ENCODE data around the gene COL20A1. TPM values are rescaled to one million over a fixed set of nuclear protein-coding genes. Genes with fewer than 3 reads are reported as not detected.

COL20A1 gene
- total and polyA plus RNA-seq, 2 donors (not counting 1 experiment from before 2014, with no cell fraction given): not detected

DNA sequence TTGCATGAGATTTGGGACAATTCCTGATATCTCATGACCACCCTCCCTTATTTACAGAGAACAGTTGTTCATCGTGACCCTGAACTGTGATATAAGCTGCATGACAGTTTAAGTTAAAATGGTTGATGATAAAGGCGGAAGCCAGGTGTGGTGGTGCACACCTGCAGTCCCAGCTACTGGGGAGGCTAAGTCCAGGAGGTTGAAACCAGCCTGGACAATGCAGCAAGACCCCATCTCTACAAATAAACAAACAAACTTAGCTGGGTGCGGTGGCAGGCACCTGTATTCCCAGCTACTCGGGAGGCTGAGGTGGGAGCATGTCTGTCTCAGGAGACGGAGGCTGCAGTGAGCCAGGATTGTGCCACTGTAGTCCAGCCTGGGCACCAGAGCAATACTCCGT, 24.1 kb downstream of the COL20A1 start:
- DNase-seq (ENCODE audit: low read depth in 2 of 2): no peak
- H3K4me1 ChIP-seq (ENCODE audit: control insufficient read depth, extremely low read depth, insufficient read depth, low read length): no peaks in the 10 kb centered on the region

GRCh38 chr20:63317601-63318291, 24.8 kb downstream of the COL20A1 start:
- no peak overlapping the region for H3K9ac ChIP-seq (ENCODE audit: insufficient read depth, low read length)

More for the DNA sequence above, 24.1 kb downstream of the COL20A1 start:
- no peak for TF ChIP-seq EZH2 (IDR thresholded peaks at IDR 0.05; ENCODE audit: low read length, missing control alignments)
- TF ChIP-seq, protein P1, sequence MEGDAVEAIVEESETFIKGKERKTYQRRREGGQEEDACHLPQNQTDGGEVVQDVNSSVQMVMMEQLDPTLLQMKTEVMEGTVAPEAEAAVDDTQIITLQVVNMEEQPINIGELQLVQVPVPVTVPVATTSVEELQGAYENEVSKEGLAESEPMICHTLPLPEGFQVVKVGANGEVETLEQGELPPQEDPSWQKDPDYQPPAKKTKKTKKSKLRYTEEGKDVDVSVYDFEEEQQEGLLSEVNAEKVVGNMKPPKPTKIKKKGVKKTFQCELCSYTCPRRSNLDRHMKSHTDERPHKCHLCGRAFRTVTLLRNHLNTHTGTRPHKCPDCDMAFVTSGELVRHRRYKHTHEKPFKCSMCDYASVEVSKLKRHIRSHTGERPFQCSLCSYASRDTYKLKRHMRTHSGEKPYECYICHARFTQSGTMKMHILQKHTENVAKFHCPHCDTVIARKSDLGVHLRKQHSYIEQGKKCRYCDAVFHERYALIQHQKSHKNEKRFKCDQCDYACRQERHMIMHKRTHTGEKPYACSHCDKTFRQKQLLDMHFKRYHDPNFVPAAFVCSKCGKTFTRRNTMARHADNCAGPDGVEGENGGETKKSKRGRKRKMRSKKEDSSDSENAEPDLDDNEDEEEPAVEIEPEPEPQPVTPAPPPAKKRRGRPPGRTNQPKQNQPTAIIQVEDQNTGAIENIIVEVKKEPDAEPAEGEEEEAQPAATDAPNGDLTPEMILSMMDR (conservative IDR thresholded peaks at IDR 0.05 in 1 of 2, IDR thresholded peaks at IDR 0.05 in 1 of 2; ENCODE audit: low read depth in 1 of 2, low read length in 2 of 2): no peak
- H3K9me3 ChIP-seq (ENCODE audit: control insufficient read depth, insufficient read depth, low read depth, low read length): no peaks in the 10 kb centered on the region
- H3K27ac ChIP-seq (ENCODE audit: insufficient read depth, low read length): no peak overlapping the region
- no peak overlapping the region for H3K9ac ChIP-seq (ENCODE audit: insufficient read depth, low read length)
- H4K20me1 ChIP-seq (ENCODE audit: control insufficient read depth, extremely low read depth, insufficient read depth, low read length): no peaks in the 10 kb centered on the region
- no peak overlapping the region for H2AFZ ChIP-seq (ENCODE audit: low read length)
- H3K27me3 ChIP-seq (ENCODE audit: control insufficient read depth, insufficient read depth, low read length): no peaks in the 10 kb centered on the region
- no peaks in the 10 kb centered on the region for H3K36me3 ChIP-seq (ENCODE audit: control insufficient read depth, insufficient read depth, low read length)
- H3K79me2 ChIP-seq (ENCODE audit: control insufficient read depth, insufficient read depth, low read length): no peaks in the 10 kb centered on the region
- H3K4me2 ChIP-seq (ENCODE audit: extremely low read depth, insufficient read depth, low read length): no peak overlapping the region
- no peak overlapping the region for H3K4me3 ChIP-seq (replicated peaks in 1 of 4; ENCODE audit: control extremely low read depth in 1 of 4, insufficient read depth in 1 of 4, low read depth in 3 of 4, low read length in 4 of 4)

DNA sequence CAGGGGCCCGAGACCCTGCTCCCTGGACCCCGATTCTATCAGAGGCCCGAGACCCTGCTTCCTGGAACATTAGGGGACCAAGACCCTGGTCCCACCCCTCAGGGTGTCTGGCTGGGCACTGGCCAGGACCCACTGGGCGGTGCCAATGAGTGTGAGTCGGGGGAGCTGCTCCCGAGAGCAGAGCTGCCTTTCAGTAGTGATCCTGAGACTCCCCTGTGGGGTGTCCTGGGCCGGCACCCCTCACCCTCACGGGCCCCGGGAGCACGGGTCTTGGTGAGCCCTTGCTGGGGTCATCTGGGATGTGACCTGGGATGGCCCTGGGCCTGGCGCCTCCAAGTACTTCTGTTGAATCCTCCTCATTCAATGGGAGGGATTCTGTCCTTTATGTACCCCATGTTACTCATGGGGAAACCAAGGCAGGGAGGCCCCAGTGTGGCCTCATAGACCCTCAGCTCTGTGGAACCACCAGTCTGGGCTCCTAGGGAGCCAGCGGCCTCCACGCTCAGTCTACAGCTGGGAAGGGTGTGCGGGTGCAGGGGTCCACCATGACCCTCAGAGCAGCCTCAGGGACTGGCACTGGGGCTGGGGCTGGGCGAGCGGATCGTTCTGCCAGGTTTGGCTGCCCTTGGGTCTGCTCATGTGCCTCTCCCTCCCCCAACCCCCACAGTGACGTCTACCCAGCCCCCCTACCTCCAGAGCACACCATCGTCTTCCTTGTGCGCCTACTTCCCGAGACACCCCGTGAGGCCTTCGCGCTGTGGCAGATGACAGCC, 25.6 kb downstream of the COL20A1 start:
- no peak overlapping the region for H3K27ac ChIP-seq (ENCODE audit: insufficient read depth, low read length)
- peaks cover 4% of the 10 kb centered on the region for H3K27me3 ChIP-seq (ENCODE audit: control insufficient read depth, insufficient read depth, low read length)
- H2AFZ ChIP-seq (ENCODE audit: low read length): no peak overlapping the region
- DNase-seq (ENCODE audit: low read depth in 2 of 2): no peak
- H3K4me3 ChIP-seq (replicated peaks in 1 of 4; ENCODE audit: control extremely low read depth in 1 of 4, insufficient read depth in 1 of 4, low read depth in 3 of 4, low read length in 4 of 4): no peak overlapping the region
- no peaks in the 10 kb centered on the region for H3K4me1 ChIP-seq (ENCODE audit: control insufficient read depth, extremely low read depth, insufficient read depth, low read length)
- TF ChIP-seq, protein P1 (conservative IDR thresholded peaks at IDR 0.05 in 1 of 2, IDR thresholded peaks at IDR 0.05 in 1 of 2; ENCODE audit: low read depth in 1 of 2, low read length in 2 of 2): no peak
- TF ChIP-seq EZH2 (IDR thresholded peaks at IDR 0.05; ENCODE audit: low read length, missing control alignments): no peak
- no peaks in the 10 kb centered on the region for H4K20me1 ChIP-seq (ENCODE audit: control insufficient read depth, extremely low read depth, insufficient read depth, low read length)
- no peak overlapping the region for H3K9ac ChIP-seq (ENCODE audit: insufficient read depth, low read length)
- H3K36me3 ChIP-seq (ENCODE audit: control insufficient read depth, insufficient read depth, low read length): no peaks in the 10 kb centered on the region
- no peak overlapping the region for H3K4me2 ChIP-seq (ENCODE audit: extremely low read depth, insufficient read depth, low read length)
- no peaks in the 10 kb centered on the region for H3K79me2 ChIP-seq (ENCODE audit: control insufficient read depth, insufficient read depth, low read length)
- no peaks in the 10 kb centered on the region for H3K9me3 ChIP-seq (ENCODE audit: control insufficient read depth, insufficient read depth, low read depth, low read length)

More at GRCh38 chr20:63317601-63318291, 24.8 kb downstream of the COL20A1 start:
- H3K9me3 ChIP-seq (ENCODE audit: control insufficient read depth, insufficient read depth, low read depth, low read length): no peaks in the 10 kb centered on the region
- H3K36me3 ChIP-seq (ENCODE audit: control insufficient read depth, insufficient read depth, low read length): no peaks in the 10 kb centered on the region
- H3K79me2 ChIP-seq (ENCODE audit: control insufficient read depth, insufficient read depth, low read length): no peaks in the 10 kb centered on the region
- no peak overlapping the region for H3K27ac ChIP-seq (ENCODE audit: insufficient read depth, low read length)
- no peak overlapping the region for H3K4me3 ChIP-seq (replicated peaks in 1 of 4; ENCODE audit: control extremely low read depth in 1 of 4, insufficient read depth in 1 of 4, low read depth in 3 of 4, low read length in 4 of 4)
- DNase-seq (ENCODE audit: low read depth in 2 of 2): no peak
- H3K4me1 ChIP-seq (ENCODE audit: control insufficient read depth, extremely low read depth, insufficient read depth, low read length): no peaks in the 10 kb centered on the region
- no peaks in the 10 kb centered on the region for H4K20me1 ChIP-seq (ENCODE audit: control insufficient read depth, extremely low read depth, insufficient read depth, low read length)
- TF ChIP-seq, protein P1 (conservative IDR thresholded peaks at IDR 0.05 in 1 of 2, IDR thresholded peaks at IDR 0.05 in 1 of 2; ENCODE audit: low read depth in 1 of 2, low read length in 2 of 2): no peak
- TF ChIP-seq EZH2 (IDR thresholded peaks at IDR 0.05; ENCODE audit: low read length, missing control alignments): no peak
- no peak overlapping the region for H3K4me2 ChIP-seq (ENCODE audit: extremely low read depth, insufficient read depth, low read length)
- H2AFZ ChIP-seq (ENCODE audit: low read length): no peak overlapping the region
- H3K27me3 ChIP-seq (ENCODE audit: control insufficient read depth, insufficient read depth, low read length): peaks cover 1% of the 10 kb centered on the region

Measured in fibroblast of lung (primary cell).